Measurements from ENCODE around the gene RBM15.

GRCh38 chr1:110309767-110310166 lies 29.4 kb upstream of the RBM15 start:
- TF ChIP-seq CTCF (IDR thresholded peaks at IDR 0.05) = no peak
- no peak for TF ChIP-seq POLR2A (IDR thresholded peaks at IDR 0.05)
